GM06990 (cell line): ENCODE results near the gene HDHD2.

Experiments
- DNase-seq: peaks from one replicate; pipeline ENCODE4 v3.0.0-alpha.2; 2011; ENCODE audit not compliant: insufficient read length; ENCODE audit errors: extremely low read depth
- H3K27me3 ChIP-seq: replicated peaks from 2 replicates; pipeline ENCODE4 v1.6.0; 2011; ENCODE audit warnings: low read length; ENCODE audit not compliant: control insufficient read depth, insufficient read depth
- H3K36me3 ChIP-seq: 2 replicates; pipeline ENCODE4 v1.5.1; 2011; ENCODE audit warnings: low read length; ENCODE audit not compliant: control insufficient read depth, insufficient read depth
- H3K4me3 ChIP-seq: replicated peaks from 2 replicates; pipeline ENCODE4 v1.5.1; 2011; ENCODE audit warnings: low read depth, mild to moderate bottlenecking, control low read depth, low read length
- CTCF ChIP-seq: IDR thresholded peaks from 2 replicates; pipeline ENCODE4 v1.5.1; 2011; ENCODE audit warnings: low read length, control low read depth, mild to moderate bottlenecking, inconsistent platforms; ENCODE audit not compliant: insufficient read depth, poor library complexity, severe bottlenecking

The HDHD2 gene

GRCh38 chr18:47075098-47075883 lies 75.0 kb downstream of the HDHD2 start:
- Histone ChIP-seq H3K36me3 (no peaks in the 10 kb centered on the region), H3K27me3 (no peaks in the 10 kb centered on the region), H3K4me3 (no peak overlapping the region)
- DNase-seq, result no peak
- TF ChIP-seq CTCF, result no peak

- Histone ChIP-seq H3K4me3 (no peak overlapping the region), H3K36me3 (no peaks in the 10 kb centered on the region), H3K27me3 (no peaks in the 10 kb centered on the region)
- no peak for TF ChIP-seq CTCF
- DNase-seq, result no peak
Observed at GRCh38 chr18:47067648-47068047, 82.7 kb downstream of the HDHD2 start.

- DNase-seq, result no peak
- TF ChIP-seq CTCF, result no peak
- Histone ChIP-seq H3K4me3 (no peak overlapping the region), H3K36me3 (no peaks in the 10 kb centered on the region; the same call in 1 of the 2 replicates), H3K27me3 (no peaks in the 10 kb centered on the region)
Observed at GRCh38 chr18:47063096-47063495, 87.2 kb downstream of the HDHD2 start.

GRCh38 chr18:47062471-47062870 lies 87.8 kb downstream of the HDHD2 start:
- no peak overlapping the region for H3K4me3 ChIP-seq
- no peaks in the 10 kb centered on the region; the same call in 1 of the 2 replicates for H3K36me3 ChIP-seq
- DNase-seq, result no peak
- TF ChIP-seq CTCF, result no peak
- no peaks in the 10 kb centered on the region for H3K27me3 ChIP-seq
